ENCODE results near the gene EYS.

DNA sequence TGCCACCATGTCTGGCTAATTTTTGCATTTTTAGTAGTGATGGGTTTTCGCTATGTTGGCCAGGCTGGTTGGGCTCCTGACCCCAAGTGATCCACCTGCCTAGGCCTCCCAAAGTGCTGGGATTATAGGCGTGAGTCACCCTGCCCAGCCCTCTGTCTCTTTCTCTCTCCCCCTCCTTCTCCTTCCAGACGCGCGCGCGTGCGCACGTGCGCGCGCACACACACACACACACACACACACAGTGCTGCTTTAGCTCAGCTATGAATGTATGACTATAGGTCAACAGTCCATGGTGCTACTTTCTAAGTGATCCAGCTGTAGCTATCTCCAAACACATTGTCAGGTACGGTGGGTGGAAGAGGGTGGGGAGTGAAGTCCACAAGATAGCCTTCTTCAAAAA, 1621.9 kb downstream of the EYS start:
- no peak for TF ChIP-seq CTCF (IDR thresholded peaks at IDR 0.05)
- TF ChIP-seq POLR2AphosphoS5 (IDR thresholded peaks at IDR 0.05), result no peak
- no peak for TF ChIP-seq POLR2A (IDR thresholded peaks at IDR 0.05)
- no peak for TF ChIP-seq EP300 (IDR thresholded peaks at IDR 0.05)

Data from gastroesophageal sphincter (tissue), 3 donors.